Bronchial epithelial cell (primary cell): ENCODE results near the gene SPTLC1. TPM values are rescaled to one million over a fixed set of nuclear protein-coding genes. Genes with fewer than 3 reads are reported as not detected.

Experiments
- DNase-seq: peaks from one replicate; pipeline ENCODE4 v3.0.0-alpha.2; 2010; ENCODE audit warnings: low read depth
- FAIRE-seq: peaks from 2 replicates; lab custom pipeline; 2011; peaks lifted over from hg19 to GRCh38; lab: Jason Lieb, UNC
- H3K27me3 ChIP-seq: 2 replicates; pipeline ENCODE4 v1.5.1; 2011; ENCODE audit warnings: low read length; ENCODE audit not compliant: control insufficient read depth, insufficient read depth
- H3K36me3 ChIP-seq: 2 replicates; pipeline ENCODE4 v1.5.1; 2011; ENCODE audit warnings: low read length; ENCODE audit not compliant: control insufficient read depth, insufficient read depth
- H3K4me3 ChIP-seq: 2 replicates; pipeline ENCODE4 v1.5.1; 2011; ENCODE audit warnings: mild to moderate bottlenecking, low read depth, low read length, control low read depth
- total RNA-seq: library from RNA; depleted of rRNA; stranded (reverse); fragments of >200 nt; gene quantifications from 2 replicates; pipeline ENCODE4 v1.2.1, GENCODE V29; 2014
- TF ChIP-seq, protein P1 (sequence below): IDR thresholded peaks from 2 replicates; pipeline ENCODE4 v1.5.1; 2011; ENCODE audit warnings: mild to moderate bottlenecking, moderate library complexity, low read length, control low read depth, inconsistent platforms; ENCODE audit not compliant: insufficient read depth, severe bottlenecking

The SPTLC1 gene
- total RNA-seq, 1 donor from 2014 or later: 103 TPM

DNA sequence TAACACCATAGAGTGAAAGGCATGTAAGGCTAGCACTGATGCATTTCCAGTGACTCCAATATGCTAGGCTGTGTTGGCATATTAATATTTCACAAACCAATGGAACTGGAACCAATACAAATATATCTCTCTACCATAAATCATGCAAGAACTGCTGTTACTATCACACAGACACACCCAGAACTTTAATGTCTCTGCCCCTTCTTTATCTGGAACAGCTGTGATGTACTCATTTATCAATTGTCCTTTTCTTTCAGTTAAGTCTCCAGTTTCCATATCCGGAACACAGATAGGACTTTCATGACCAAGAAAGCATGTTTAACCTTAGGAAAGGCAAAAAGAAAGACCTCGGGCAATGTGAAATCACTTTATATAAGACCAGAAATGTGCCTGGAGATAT is 70.3 kb downstream of the SPTLC1 start:
- no peak for DNase-seq
- TF ChIP-seq, protein P1, sequence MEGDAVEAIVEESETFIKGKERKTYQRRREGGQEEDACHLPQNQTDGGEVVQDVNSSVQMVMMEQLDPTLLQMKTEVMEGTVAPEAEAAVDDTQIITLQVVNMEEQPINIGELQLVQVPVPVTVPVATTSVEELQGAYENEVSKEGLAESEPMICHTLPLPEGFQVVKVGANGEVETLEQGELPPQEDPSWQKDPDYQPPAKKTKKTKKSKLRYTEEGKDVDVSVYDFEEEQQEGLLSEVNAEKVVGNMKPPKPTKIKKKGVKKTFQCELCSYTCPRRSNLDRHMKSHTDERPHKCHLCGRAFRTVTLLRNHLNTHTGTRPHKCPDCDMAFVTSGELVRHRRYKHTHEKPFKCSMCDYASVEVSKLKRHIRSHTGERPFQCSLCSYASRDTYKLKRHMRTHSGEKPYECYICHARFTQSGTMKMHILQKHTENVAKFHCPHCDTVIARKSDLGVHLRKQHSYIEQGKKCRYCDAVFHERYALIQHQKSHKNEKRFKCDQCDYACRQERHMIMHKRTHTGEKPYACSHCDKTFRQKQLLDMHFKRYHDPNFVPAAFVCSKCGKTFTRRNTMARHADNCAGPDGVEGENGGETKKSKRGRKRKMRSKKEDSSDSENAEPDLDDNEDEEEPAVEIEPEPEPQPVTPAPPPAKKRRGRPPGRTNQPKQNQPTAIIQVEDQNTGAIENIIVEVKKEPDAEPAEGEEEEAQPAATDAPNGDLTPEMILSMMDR: no peak
- no peaks in the 10 kb centered on the region for H3K27me3 ChIP-seq
- H3K4me3 ChIP-seq: no peak overlapping the region
- FAIRE-seq: no peak
- peaks cover 12% of the 10 kb centered on the region for H3K36me3 ChIP-seq

GRCh38 chr9:92043002-92043401 is 72.2 kb downstream of the SPTLC1 start:
- Histone ChIP-seq H3K36me3 (peaks cover 11% of the 10 kb centered on the region), H3K4me3 (no peak overlapping the region), H3K27me3 (no peaks in the 10 kb centered on the region)
- TF ChIP-seq, protein P1: no peak
- FAIRE-seq: no peak
- DNase-seq: no peak

DNA sequence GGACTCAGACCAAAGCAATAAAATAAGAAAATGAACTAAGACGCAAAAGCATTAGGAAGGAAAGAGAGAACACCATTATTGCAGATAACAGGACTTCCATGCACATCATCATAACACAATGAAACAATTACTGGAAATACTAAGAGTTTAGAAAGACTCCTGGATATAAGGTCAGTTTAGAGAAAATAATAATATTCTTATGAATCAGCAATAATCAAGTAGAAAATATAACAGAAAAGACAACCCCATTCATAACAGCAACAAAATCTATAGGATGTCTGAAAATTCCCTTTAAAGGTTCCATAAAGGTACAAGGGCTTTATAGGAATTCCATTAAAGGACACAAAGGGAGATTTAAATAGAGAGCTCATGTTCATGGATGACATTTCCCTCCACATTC is 73.0 kb downstream of the SPTLC1 start:
- Histone ChIP-seq H3K27me3 (no peaks in the 10 kb centered on the region), H3K36me3 (peaks cover 12% of the 10 kb centered on the region), H3K4me3 (no peak overlapping the region)
- DNase-seq: no peak
- TF ChIP-seq, protein P1: no peak
- FAIRE-seq: no peak

- Histone ChIP-seq H3K27me3 (no peaks in the 10 kb centered on the region), H3K4me3 (no peak overlapping the region), H3K36me3 (peaks cover 14% of the 10 kb centered on the region)
- TF ChIP-seq, protein P1: no peak
- DNase-seq: no peak
- no peak for FAIRE-seq
These were observed 78.5 kb downstream of the SPTLC1 start for GRCh38 chr9:92036756-92037155.

GRCh38 chr9:92036411-92036746 is 78.8 kb downstream of the SPTLC1 start:
- peaks cover 14% of the 10 kb centered on the region for H3K36me3 ChIP-seq
- H3K27me3 ChIP-seq: no peaks in the 10 kb centered on the region
- DNase-seq (no peak), FAIRE-seq (no peak)
- no peak overlapping the region for H3K4me3 ChIP-seq
- TF ChIP-seq, protein P1: no peak

GRCh38 chr9:92035687-92036410 is 79.4 kb downstream of the SPTLC1 start:
- peaks cover 14% of the 10 kb centered on the region for H3K36me3 ChIP-seq
- TF ChIP-seq, protein P1: no peak
- no peak overlapping the region for H3K4me3 ChIP-seq
- DNase-seq (no peak), FAIRE-seq (no peak)
- no peaks in the 10 kb centered on the region for H3K27me3 ChIP-seq
